ES-I3 (cell line): ENCODE data around the gene CUL1.
"Not testable (repeated sequence)": the region's sequence is repeated elsewhere in the genome, so short reads cannot be mapped to it uniquely, and the experiment has no call there.

Experiments
- H3K36me3 ChIP-seq: 2 replicates; pipeline ENCODE4 v1.6.1; 2013; ENCODE audit warnings: mild to moderate bottlenecking, low read length, control low read depth, moderate library complexity; ENCODE audit not compliant: insufficient read depth
- H3K4me1 ChIP-seq: 2 replicates; pipeline ENCODE4 v1.6.1; 2013; ENCODE audit warnings: mild to moderate bottlenecking, control low read depth, low read length; ENCODE audit not compliant: insufficient read depth
- H3K9ac ChIP-seq: 2 replicates; pipeline ENCODE4 v1.6.1; 2013; ENCODE audit warnings: low read depth, mild to moderate bottlenecking, low read length, moderate library complexity
- H3K9me3 ChIP-seq: 2 replicates; pipeline ENCODE4 v1.6.1; 2013; ENCODE audit warnings: mild to moderate bottlenecking, low read length, moderate library complexity; ENCODE audit not compliant: control insufficient read depth, insufficient read depth

The CUL1 gene

GRCh38 chr7:148702876-148703670 is 4.4 kb downstream of the CUL1 start:
- Histone ChIP-seq H3K9ac (no peak overlapping the region), H3K9me3 (no peaks in the 10 kb centered on the region), H3K4me1 (peaks cover 48% of the 10 kb centered on the region), H3K36me3 (no peaks in the 10 kb centered on the region)

- peaks cover 53% of the 10 kb centered on the region for H3K4me1 ChIP-seq
- H3K9ac ChIP-seq, H3K9me3 ChIP-seq, H3K36me3 ChIP-seq: not testable (repeated sequence)
Measured at GRCh38 chr7:148703671-148703962, 4.9 kb downstream of the CUL1 start.

GRCh38 chr7:148704189-148704588 is 5.5 kb downstream of the CUL1 start:
- H3K4me1 ChIP-seq = peaks cover 58% of the 10 kb centered on the region
- no peaks in the 10 kb centered on the region for H3K9me3 ChIP-seq
- no peaks in the 10 kb centered on the region for H3K36me3 ChIP-seq
- H3K9ac ChIP-seq = no peak overlapping the region

GRCh38 chr7:148704970-148705369 is 6.3 kb downstream of the CUL1 start:
- H3K4me1 ChIP-seq = peaks cover 58% of the 10 kb centered on the region
- no peaks in the 10 kb centered on the region for H3K9me3 ChIP-seq
- no peaks in the 10 kb centered on the region for H3K36me3 ChIP-seq
- no peak overlapping the region for H3K9ac ChIP-seq

GRCh38 chr7:148706368-148706767 is 7.7 kb downstream of the CUL1 start:
- peaks cover 53% of the 10 kb centered on the region for H3K4me1 ChIP-seq
- H3K36me3 ChIP-seq = no peaks in the 10 kb centered on the region
- no peaks in the 10 kb centered on the region for H3K9me3 ChIP-seq
- no peak overlapping the region for H3K9ac ChIP-seq

GRCh38 chr7:148708026-148708885 is 9.6 kb downstream of the CUL1 start:
- H3K9me3 ChIP-seq = no peaks in the 10 kb centered on the region
- no peak overlapping the region for H3K9ac ChIP-seq
- peaks cover 39% of the 10 kb centered on the region for H3K4me1 ChIP-seq
- no peaks in the 10 kb centered on the region for H3K36me3 ChIP-seq

GRCh38 chr7:148709014-148709413 is 10.3 kb downstream of the CUL1 start:
- no peak overlapping the region for H3K9ac ChIP-seq
- H3K9me3 ChIP-seq = no peaks in the 10 kb centered on the region
- H3K4me1 ChIP-seq = peaks cover 39% of the 10 kb centered on the region
- no peaks in the 10 kb centered on the region for H3K36me3 ChIP-seq

GRCh38 chr7:148710426-148710825 is 11.7 kb downstream of the CUL1 start:
- not testable (repeated sequence) for H3K9ac ChIP-seq, H3K9me3 ChIP-seq, H3K36me3 ChIP-seq
- peaks cover 26% of the 10 kb centered on the region for H3K4me1 ChIP-seq

- H3K4me1 ChIP-seq = peaks cover 17% of the 10 kb centered on the region
- no peaks in the 10 kb centered on the region for H3K9me3 ChIP-seq
- no peaks in the 10 kb centered on the region for H3K36me3 ChIP-seq
- no peak overlapping the region for H3K9ac ChIP-seq
Measured at GRCh38 chr7:148711191-148712102, 12.7 kb downstream of the CUL1 start.

GRCh38 chr7:148712678-148713329 is 14.1 kb downstream of the CUL1 start:
- H3K4me1 ChIP-seq = peaks cover 12% of the 10 kb centered on the region
- H3K9me3 ChIP-seq = no peaks in the 10 kb centered on the region
- no peak overlapping the region for H3K9ac ChIP-seq
- no peaks in the 10 kb centered on the region for H3K36me3 ChIP-seq

- H3K9me3 ChIP-seq = no peaks in the 10 kb centered on the region
- no peak overlapping the region for H3K9ac ChIP-seq
- no peaks in the 10 kb centered on the region for H3K36me3 ChIP-seq
- no peaks in the 10 kb centered on the region; the same call in 1 of the 2 replicates for H3K4me1 ChIP-seq
Measured at GRCh38 chr7:148714498-148714897, 15.8 kb downstream of the CUL1 start.

- H3K4me1 ChIP-seq = peaks cover 3% of the 10 kb centered on the region; the same call in 1 of the 2 replicates
- H3K9ac ChIP-seq = no peak overlapping the region
Measured at GRCh38 chr7:148715027-148715426, 16.3 kb downstream of the CUL1 start.

GRCh38 chr7:148717266-148717793 is 18.6 kb downstream of the CUL1 start:
- Histone ChIP-seq H3K9me3 (no peaks in the 10 kb centered on the region), H3K36me3 (no peaks in the 10 kb centered on the region), H3K9ac (no peak overlapping the region), H3K4me1 (peaks cover 3% of the 10 kb centered on the region; the same call in 1 of the 2 replicates)

More at GRCh38 chr7:148715027-148715426, 16.3 kb downstream of the CUL1 start:
- Histone ChIP-seq H3K9me3 (no peaks in the 10 kb centered on the region), H3K36me3 (no peaks in the 10 kb centered on the region)
